GM18858 (cell line): Measurements from ENCODE around the gene P2RY8.
"Not testable (repeated sequence)": the region's sequence is repeated elsewhere in the genome, so short reads cannot be mapped to it uniquely, and the experiment has no call there.

Experiments
- ATAC-seq: cut with Tn5 transposase; IDR thresholded peaks from one replicate; pipeline ENCODE4 v1.9.1; 2021; ENCODE audit not compliant: unreplicated experiment

P2RY8 gene

GRCh38 chrX:1465286-1466231, 71.4 kb downstream of the P2RY8 start:
- no peak for ATAC-seq

- ATAC-seq, result no peak
Observed at GRCh38 chrX:1464971-1465285, 72.1 kb downstream of the P2RY8 start.

DNA sequence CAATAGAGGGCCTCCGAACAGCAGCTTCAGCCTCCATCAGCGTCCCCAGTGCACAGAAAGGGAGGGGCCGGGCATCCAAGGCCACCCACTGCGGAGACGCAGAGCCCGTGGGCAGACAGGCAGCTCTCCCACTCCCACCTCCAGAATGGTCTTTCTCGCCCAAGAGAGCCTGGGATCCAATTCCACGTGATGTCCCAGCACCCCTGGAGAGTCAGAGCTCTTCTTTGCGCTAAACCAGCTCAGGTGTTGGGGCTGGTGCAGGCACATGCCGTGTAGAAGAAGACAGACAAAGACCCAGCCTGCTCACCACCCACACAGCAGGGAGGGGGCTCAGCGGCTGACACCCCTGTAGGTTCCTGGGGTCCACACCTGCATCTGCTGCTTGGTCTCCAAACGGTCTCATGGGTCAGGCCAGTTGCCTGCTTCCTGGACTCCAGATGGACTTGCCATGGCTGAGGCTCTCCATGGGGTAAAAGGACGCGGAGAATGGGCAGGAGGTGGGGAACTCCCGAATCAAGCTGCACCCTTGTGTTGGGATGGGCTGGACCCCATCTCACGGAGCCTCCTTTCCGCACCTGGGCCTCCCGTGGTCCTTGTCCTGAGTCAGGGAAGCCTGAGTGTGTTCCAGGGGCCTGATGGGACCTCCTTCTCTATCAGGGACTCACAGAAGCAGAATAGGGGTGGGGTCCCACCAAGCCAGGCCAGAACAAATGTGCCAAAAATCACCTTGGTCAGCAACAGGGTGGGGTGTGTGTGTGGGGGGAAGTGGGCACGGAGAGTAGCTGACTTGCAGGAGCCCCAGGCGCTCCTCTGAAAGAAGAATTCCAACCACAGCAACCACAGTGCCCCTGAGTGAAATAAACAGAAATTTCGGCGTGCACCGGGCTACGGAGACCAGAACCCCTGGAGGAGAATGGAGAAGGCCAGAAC, 72.7 kb downstream of the P2RY8 start:
- no peak for ATAC-seq

DNA sequence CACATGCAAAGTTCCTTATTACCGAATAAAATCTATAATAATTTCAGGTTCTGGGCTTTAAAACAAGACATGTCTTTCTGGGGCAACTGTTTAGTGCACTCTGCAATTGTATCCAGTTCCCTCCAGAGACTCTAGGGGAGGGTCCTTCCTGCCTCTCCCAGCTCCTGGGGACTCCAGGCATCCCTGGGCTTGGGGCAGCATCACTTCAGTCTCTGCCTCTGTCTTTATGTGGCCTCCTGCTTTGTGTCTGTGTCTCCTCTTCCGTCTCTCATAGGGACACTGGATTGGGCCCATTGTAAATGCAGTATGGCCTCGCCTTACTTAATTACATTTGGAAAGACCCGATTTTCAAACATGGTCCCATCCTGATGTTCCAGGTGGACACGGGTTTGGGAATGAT, 73.4 kb downstream of the P2RY8 start:
- ATAC-seq, result no peak

DNA sequence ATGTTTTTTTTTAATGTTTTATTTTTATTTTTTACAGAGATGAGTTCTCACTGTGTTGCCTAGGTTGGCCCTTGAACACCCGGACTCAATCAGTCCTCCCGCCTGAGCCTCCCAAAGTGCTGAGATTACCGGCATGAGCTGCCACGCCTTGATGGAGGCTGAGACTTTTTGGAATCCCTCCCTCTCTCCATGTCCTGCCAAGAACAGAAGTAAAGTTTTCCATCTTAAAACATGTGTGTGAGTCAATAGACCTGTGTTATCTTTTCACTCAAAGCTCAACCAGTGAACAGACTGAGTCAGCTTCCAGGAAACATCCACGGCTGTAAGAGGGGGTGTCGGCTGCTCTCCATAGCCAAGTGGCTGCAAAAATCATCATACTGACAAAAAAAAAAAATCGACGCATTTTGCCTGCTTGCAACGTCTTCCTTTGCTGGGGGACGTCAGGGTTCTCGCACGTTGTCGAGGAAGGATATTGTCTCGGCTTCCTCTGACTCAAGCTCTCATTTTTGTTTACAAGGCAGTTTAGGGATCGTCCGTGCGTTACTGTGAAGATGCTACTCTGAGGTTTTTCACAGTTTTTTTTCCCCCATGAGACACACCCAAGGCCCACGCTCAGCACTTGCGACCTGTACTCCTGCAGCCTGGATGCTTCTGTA, 74.3 kb downstream of the P2RY8 start:
- no peak for ATAC-seq

GRCh38 chrX:1462110-1462509, 74.9 kb downstream of the P2RY8 start:
- no peak for ATAC-seq

DNA sequence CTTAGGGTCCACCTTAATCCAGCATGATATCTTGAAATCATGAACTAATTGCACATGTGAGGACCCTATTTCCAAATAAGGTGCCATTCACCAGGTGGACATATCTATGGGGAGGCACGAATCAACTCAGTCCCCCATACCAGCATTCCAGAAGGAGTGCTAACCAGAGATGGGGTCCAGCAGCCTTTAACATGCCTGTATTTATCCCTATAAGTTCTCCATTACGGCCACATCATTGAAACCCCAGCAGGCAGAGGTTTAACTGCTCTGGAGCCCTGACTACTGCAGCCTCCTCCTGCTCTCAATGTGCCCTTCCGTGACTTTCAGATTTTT, 81.1 kb downstream of the P2RY8 start:
- no peak for ATAC-seq

- peak; percentile 42 for ATAC-seq
Observed at GRCh38 chrX:1453951-1454785, 82.8 kb downstream of the P2RY8 start.

- ATAC-seq, result peak; percentile 6
Observed at GRCh38 chrX:1453395-1453783, 83.6 kb downstream of the P2RY8 start.

DNA sequence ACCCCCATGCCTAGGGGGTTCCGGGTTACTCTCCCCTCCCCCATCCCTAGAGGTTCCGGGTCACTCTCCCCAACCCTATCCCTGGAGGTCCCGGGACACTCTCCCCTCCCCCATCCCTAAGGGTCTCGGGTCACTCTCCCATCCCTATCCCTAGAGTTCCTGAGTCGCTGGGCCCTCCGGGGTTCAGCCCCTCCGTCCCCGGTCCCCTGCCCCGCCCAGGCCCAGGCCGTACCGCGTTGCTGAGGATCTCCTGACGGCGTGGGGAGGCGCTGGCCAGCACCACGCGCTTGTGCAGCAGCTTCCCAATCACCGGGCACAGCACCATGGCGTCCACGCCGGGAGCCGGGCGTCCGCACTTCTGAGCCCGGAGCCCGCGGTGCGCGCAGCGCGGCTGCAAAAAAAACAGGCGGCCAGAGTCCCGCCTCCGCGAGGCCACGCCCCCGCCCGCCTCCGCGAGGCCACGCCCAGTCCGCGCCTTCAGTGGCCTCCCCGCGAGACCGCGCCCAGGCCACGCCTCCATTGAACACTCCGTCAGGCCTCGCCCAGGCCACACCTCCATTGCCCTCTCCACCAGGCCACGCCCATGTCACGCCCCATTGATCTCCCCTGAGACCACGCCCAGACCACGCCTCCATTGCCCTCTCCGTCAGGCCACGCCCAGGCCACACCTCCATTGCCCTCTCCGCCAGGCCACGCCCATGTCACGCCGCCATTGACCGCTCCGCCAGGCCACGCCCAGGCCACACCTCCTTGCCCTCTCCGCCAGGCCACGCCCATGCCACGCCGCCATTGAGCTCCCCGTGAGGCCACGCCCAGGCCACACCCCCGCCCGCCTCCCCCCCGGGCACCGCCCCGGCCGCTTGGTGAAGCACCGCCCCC, 84.2 kb downstream of the P2RY8 start, which contains the start of gene ASMTL:
Gene ASMTL (minus strand): TSS at position 394 of the 879 bp plus-strand sequence. CDS start 69 bp downstream, at position 325.
- ATAC-seq, result peak; percentile 61

DNA sequence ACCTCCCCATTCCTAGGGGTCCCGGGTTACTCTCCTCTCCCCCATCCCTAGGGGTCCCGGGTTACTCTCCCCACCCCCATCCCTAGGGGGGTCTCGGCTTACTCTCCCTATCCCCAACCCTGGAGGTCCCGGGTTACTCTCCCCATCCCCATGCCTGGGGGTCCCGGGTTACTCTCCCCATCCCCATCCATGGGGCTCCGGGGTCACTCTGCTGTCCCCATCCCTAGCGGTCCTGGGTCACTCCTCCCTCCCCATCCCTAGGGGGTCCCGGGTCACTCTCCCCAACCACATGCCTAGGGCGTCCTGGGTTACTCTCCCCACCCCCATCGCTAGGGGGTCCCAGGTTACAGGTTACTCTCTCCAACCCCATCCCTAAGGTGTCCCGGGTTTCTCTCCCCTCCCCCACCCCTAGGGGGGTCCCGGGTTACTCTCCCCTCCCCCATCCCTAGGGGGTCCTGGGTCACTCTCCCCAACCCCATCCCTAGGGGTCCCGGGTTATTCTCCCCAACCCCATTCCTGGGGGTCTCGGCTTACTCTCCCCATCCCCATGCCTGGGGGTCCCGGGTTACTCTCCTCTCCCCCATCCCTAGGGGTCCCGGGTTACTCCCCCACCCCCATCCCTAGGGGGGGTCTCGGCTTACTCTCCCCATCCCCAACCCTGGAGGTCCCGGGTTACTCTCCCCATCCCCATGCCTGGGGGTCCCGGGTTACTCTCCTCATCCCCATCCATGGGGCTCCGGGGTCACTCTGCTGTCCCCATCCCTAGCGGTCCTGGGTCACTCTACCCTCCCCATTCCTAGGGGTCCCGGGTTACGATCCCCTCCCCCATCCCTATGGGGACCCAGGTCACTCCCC, 85.1 kb downstream of the P2RY8 start:
- ATAC-seq, result no peak

- ATAC-seq, result no peak
Observed at GRCh38 chrX:1451251-1451660, 85.7 kb downstream of the P2RY8 start.

GRCh38 chrX:1450361-1451161, 86.4 kb downstream of the P2RY8 start:
- no peak for ATAC-seq

- ATAC-seq, result no peak
Observed at GRCh38 chrX:1449823-1450149, 87.2 kb downstream of the P2RY8 start.

GRCh38 chrX:1449036-1449822, 87.8 kb downstream of the P2RY8 start:
- no peak for ATAC-seq

GRCh38 chrX:1448573-1449001, 88.4 kb downstream of the P2RY8 start:
- not testable (repeated sequence) for ATAC-seq

GRCh38 chrX:1447969-1448572, 88.9 kb downstream of the P2RY8 start:
- ATAC-seq, result not testable (repeated sequence)
